GM12878 (cell line): ENCODE results near the gene ZNF592. TPM values are rescaled to one million over a fixed set of nuclear protein-coding genes. Genes with fewer than 3 reads are reported as not detected.
"Not testable (repeated sequence)": the region's sequence is repeated elsewhere in the genome, so short reads cannot be mapped to it uniquely, and the experiment has no call there.

Source experiments
- ATAC-seq: fragments of 200-7000 bp; cut with Tn5 transposase; 3 replicates; pipeline ENCODE4 v1.9.1; 2020; ENCODE audit warnings: mild to moderate bottlenecking, moderate library complexity
- BruUV-seq: library from RNA; stranded (reverse); fragments of 400-500 nt; replicated peaks from 2 replicates; lab custom pipeline; 2021; lab: Mats Ljungman, UMichigan
- CTCF ChIA-PET: fragments of 300-600 bp; sonication (Branson Sonifier 250); formaldehyde crosslinking; extraction: SDS; loops from one replicate; lab custom pipeline; 2021; ENCODE audit warnings: inconsistent platforms; lab: Yijun Ruan, JAX
- POLR2A ChIA-PET: fragments of 350-600 bp; formaldehyde crosslinking; extraction: SDS; loops from one replicate; lab custom pipeline; 2021; ENCODE audit warnings: inconsistent platforms; lab: Charles Lee
- RAD21 ChIA-PET: fragments of 300-600 bp; sonication (Branson Sonifier 250); formaldehyde crosslinking; loops from one replicate; lab custom pipeline; 2023; ENCODE audit warnings: antibody characterized with exemption; ENCODE audit not compliant: unreplicated experiment; lab: Charles Lee
- SMC1A ChIA-PET: fragments of 300-600 bp; sonication (Branson Sonifier 250); formaldehyde crosslinking; loops from one replicate; lab custom pipeline; 2023; ENCODE audit not compliant: unreplicated experiment, uncharacterized antibody; lab: Charles Lee
- DNase-seq: peaks from one replicate; pipeline ENCODE4 v3.0.0-alpha.2; 2011; ENCODE audit warnings: low read depth, low spot score
- FAIRE-seq: peaks from 3 replicates; lab custom pipeline; 2011; peaks lifted over from hg19 to GRCh38; lab: Jason Lieb, UNC
- H2AFZ ChIP-seq: 2 replicates; pipeline ENCODE4 v1.6.0; 2011; ENCODE audit warnings: low read depth, low read length, control low read depth; ENCODE audit not compliant: control insufficient read depth
- H3K27ac ChIP-seq: 2 replicates; pipeline ENCODE4 v1.5.1; 2011; ENCODE audit warnings: control low read depth; ENCODE audit not compliant: control insufficient read depth, insufficient read depth
- H3K27me3 ChIP-seq, 2 experiments: replicated peaks in 1 of 2; 2 replicates each; pipeline versions ENCODE4 v1.6.0 to v1.6.1; 2011; ENCODE audit warnings: low read length in 1 of 2; ENCODE audit not compliant: control insufficient read depth in 2 of 2, insufficient read depth in 2 of 2
- H3K36me3 ChIP-seq, 2 experiments: 2 replicates each; pipeline ENCODE4 v1.5.1; 2011; ENCODE audit warnings: low read length in 1 of 2; ENCODE audit not compliant: control insufficient read depth in 2 of 2, insufficient read depth in 2 of 2
- H3K4me1 ChIP-seq: 2 replicates; pipeline ENCODE4 v1.6.1; 2011; ENCODE audit warnings: mild to moderate bottlenecking, low read length, moderate library complexity, mixed read lengths; ENCODE audit not compliant: control insufficient read depth, insufficient read depth
- H3K4me2 ChIP-seq: 2 replicates; pipeline ENCODE4 v1.6.0; 2011; ENCODE audit warnings: control low read depth; ENCODE audit not compliant: control insufficient read depth, insufficient read depth
- H3K4me3 ChIP-seq: fragments of 200-600 bp; sonication (generic); 2 replicates; pipeline ENCODE4 v1.5.1; 2016
- H3K79me2 ChIP-seq: 2 replicates; pipeline ENCODE4 v1.6.0; 2011; ENCODE audit warnings: low read length; ENCODE audit not compliant: control insufficient read depth, insufficient read depth
- H3K9ac ChIP-seq: 2 replicates; pipeline ENCODE4 v1.8.0; 2011; ENCODE audit warnings: low read length, control low read depth, mixed read lengths; ENCODE audit not compliant: control insufficient read depth, insufficient read depth
- H3K9me3 ChIP-seq: replicated peaks from 3 replicates; pipeline ENCODE4 v1.5.1; 2011; ENCODE audit warnings: mild to moderate bottlenecking, low read length; ENCODE audit not compliant: control insufficient read depth, insufficient read depth
- H4K20me1 ChIP-seq: 2 replicates; pipeline ENCODE4 v1.6.0; 2011; ENCODE audit not compliant: control insufficient read depth, insufficient read depth
- BCL11A ChIP-seq: IDR thresholded peaks from 2 replicates; pipeline ENCODE4 v1.6.1; 2011; ENCODE audit warnings: low read depth, low read length
- BHLHE40 ChIP-seq, 2 experiments: fragments of 450-650 bp in 1 of 2; IDR thresholded peaks; 2 replicates each; pipeline ENCODE4 v1.6.1; 2011 to 2017; ENCODE audit warnings: low read depth in 2 of 2, borderline replicate concordance in 1 of 2, improper control_type of control experiment in 1 of 2, low read length in 1 of 2, mild to moderate bottlenecking in 1 of 2
- CHD4 ChIP-seq: fragments of 200-600 bp; sonication (generic); IDR thresholded peaks from 2 replicates; pipeline ENCODE4 v1.6.1; 2016; ENCODE audit warnings: mild to moderate bottlenecking
- DPF2 ChIP-seq: fragments of 450-650 bp; IDR thresholded peaks from 2 replicates; pipeline ENCODE4 v1.6.1; 2017; ENCODE audit warnings: mild to moderate bottlenecking
- EED ChIP-seq: sonication (generic); IDR thresholded peaks from 2 replicates; pipeline ENCODE4 v1.6.1; 2016; ENCODE audit warnings: antibody characterized with exemption, low read depth
- HDAC2 ChIP-seq: fragments of 200-600 bp; sonication (generic); IDR thresholded peaks from 2 replicates; pipeline ENCODE4 v1.6.1; 2017
- IRF4 ChIP-seq: IDR thresholded peaks from 2 replicates; pipeline ENCODE4 v1.6.1; 2011; ENCODE audit warnings: low read depth, low read length
- JUNB ChIP-seq: IDR thresholded peaks from 2 replicates; pipeline ENCODE4 v1.6.1; 2016; ENCODE audit warnings: antibody characterized with exemption, mild to moderate bottlenecking
- NR2F1 ChIP-seq: fragments of 450-650 bp; conservative IDR thresholded peaks from 2 replicates; pipeline ENCODE4 v1.6.1; 2017; ENCODE audit warnings: mild to moderate bottlenecking
- POU2F2 ChIP-seq: IDR thresholded peaks from 3 replicates; pipeline ENCODE4 v1.6.1; 2011; ENCODE audit warnings: low read depth, mild to moderate bottlenecking, low read length, borderline replicate concordance
- RUNX3 ChIP-seq: IDR thresholded peaks from 2 replicates; pipeline ENCODE4 v1.6.1; 2012; ENCODE audit warnings: low read length, inconsistent platforms
- SIX5 ChIP-seq: IDR thresholded peaks from 2 replicates; pipeline ENCODE4 v1.6.1; 2011; ENCODE audit warnings: mild to moderate bottlenecking, low read depth, low read length, moderate library complexity; ENCODE audit not compliant: severe bottlenecking
- SMARCA5 ChIP-seq: fragments of 450-650 bp; IDR thresholded peaks from 2 replicates; pipeline ENCODE4 v1.6.1; 2017; ENCODE audit warnings: mild to moderate bottlenecking
- WGBS: methylation state at CpG from one replicate; pipeline ENCODE4 v1.1.6; 2016; ENCODE audit warnings: low lambda C conversion rate; ENCODE audit not compliant: insufficient replicate concordance, insufficient coverage; ENCODE audit errors: missing lambda C conversion rate; 5-methylcytosine and 5-hydroxymethylcytosine counted together
- in situ Hi-C: fragments of 300-500 bp; cut with MboI; formaldehyde crosslinking; loops from 9 replicates; pipeline ENCODE4 v1.14.3; 2018; ENCODE audit warnings: mixed read lengths
- intact Hi-C: fragments of 100-400 bp; cut with micrococcal nuclease; formaldehyde crosslinking; loops from one replicate; pipeline ENCODE4 v1.14.2; 2022; ENCODE audit not compliant: unreplicated experiment
- polyA plus RNA-seq, 11 experiments: library from polyadenylated mRNA; depleted of rRNA in 4 of 11; unstranded in 6 of 11; stranded (reverse) in 5 of 11; fragments of >200 nt; fragmentation: Nextera tagmentation in 4 of 11; fragmentation: Illumina TruSeq in 1 of 11; extraction: Ambion mirVana in 4 of 11; extraction: Trizol in 1 of 11; gene quantifications; 1 replicate in 1 of 11; 2 replicates in 10 of 11; pipeline versions ENCODE4 v1.2.1 to v1.2.3, GENCODE V29; 2011 to 2016; ENCODE audit warnings: inconsistent platforms in 2 of 11, missing spikeins in 2 of 11, low read depth in 1 of 11
- total RNA-seq, 4 experiments: library from RNA; depleted of rRNA in 3 of 4; stranded (reverse); fragments of >200 nt in 3 of 4; fragmentation: Illumina TruSeq in 1 of 4; extraction: Trizol in 1 of 4; gene quantifications; 2 replicates each; pipeline versions ENCODE4 v1.2.1 to v1.2.3, GENCODE V29; 2013 to 2021
- TF ChIP-seq, protein P1 (sequence below): fragments of 150-350 bp; IDR thresholded peaks from 2 replicates; pipeline ENCODE4 v1.6.1; 2014; ENCODE audit warnings: mild to moderate bottlenecking, low read depth, low read length

The ZNF592 gene
- total and polyA plus RNA-seq, 10 of the 15 experiments (the other 5 are each of a cell fraction or from before 2014, with no cell fraction given) = 0.95 to 23.7 (median 8.6) TPM

DNA sequence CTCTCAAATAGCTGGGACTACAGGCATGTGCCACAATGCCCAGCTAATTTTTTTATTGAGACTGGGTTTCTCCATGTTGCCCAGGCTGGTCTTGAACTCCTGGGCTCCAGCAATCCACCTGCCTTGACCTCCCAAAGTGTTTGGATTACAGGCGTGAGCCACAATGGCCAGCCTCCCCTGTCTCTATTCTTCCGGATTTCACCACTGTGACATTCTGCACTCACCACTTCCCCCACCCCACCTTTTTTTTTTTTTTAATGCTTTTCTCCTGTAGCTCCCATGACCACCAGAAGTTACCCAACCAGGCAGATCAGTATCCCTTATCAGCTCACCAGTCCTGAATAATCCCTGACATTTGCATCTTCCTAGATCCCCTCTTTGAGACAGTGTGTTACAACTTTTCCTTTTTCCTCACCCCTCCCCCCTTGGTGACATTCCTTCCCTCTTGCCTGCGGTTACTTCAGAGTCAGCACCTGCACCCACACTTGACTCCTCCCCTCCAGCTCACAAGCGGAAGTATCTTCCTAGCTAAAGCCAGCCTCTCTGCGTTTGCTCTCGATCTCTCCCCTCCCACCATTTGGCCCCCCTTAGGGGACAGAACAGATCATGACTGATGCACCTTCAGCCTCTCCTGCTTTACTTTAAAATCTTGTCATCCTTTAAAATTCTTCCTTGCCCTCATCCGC lies 13.5 kb upstream of the ZNF592 start (continued):
- TF ChIP-seq, protein P1, sequence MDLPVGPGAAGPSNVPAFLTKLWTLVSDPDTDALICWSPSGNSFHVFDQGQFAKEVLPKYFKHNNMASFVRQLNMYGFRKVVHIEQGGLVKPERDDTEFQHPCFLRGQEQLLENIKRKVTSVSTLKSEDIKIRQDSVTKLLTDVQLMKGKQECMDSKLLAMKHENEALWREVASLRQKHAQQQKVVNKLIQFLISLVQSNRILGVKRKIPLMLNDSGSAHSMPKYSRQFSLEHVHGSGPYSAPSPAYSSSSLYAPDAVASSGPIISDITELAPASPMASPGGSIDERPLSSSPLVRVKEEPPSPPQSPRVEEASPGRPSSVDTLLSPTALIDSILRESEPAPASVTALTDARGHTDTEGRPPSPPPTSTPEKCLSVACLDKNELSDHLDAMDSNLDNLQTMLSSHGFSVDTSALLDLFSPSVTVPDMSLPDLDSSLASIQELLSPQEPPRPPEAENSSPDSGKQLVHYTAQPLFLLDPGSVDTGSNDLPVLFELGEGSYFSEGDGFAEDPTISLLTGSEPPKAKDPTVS = no peak
- TF ChIP-seq CHD4 (no peak), POU2F2 (no peak), SIX5 (no peak), HDAC2 (no peak)

- FAIRE-seq, H4K20me1 ChIP-seq, DNase-seq, H3K36me3 ChIP-seq, H3K9me3 ChIP-seq, BruUV-seq, in situ Hi-C loops, H3K27me3 ChIP-seq, H3K79me2 ChIP-seq: not testable (repeated sequence)
- peaks cover 28% of the 10 kb centered on the region for H3K4me1 ChIP-seq
- WGBS = under 1% methylated on average over 9 of the region's 9 CpGs
- ChIA-PET POLR2A (interaction anchor here (0.6 to 5.1 kb wide), 17 partner anchors 9 to 130 kb away, joined by 3 to 27 read pairs (median 6); partner anchors contain the start of genes SEC11A and WDR73), SMC1A (interaction anchor here (0.6 to 6.6 kb wide), 15 partner anchors 10 to 953 kb away, joined by 3 to 60 read pairs (median 7); partner anchors contain the start of gene SEC11A), CTCF (interaction anchor here (0.6 to 7.1 kb wide), 14 partner anchors 9 to 289 kb away, joined by 3 to 35 read pairs (median 4); partner anchors contain the start of genes SEC11A and WDR73), RAD21 (interaction anchor here (0.6 to 6.6 kb wide), 14 partner anchors 9 to 139 kb away, joined by 3 to 53 read pairs (median 3); partner anchors contain the start of genes NMB, SEC11A and WDR73)
- intact Hi-C loops = loop anchor here (1.0 kb wide), 2 partner anchors 13 to 19 kb away; partner anchors contain the start of genes SEC11A and ZNF592
- H2AFZ ChIP-seq = peak overlapping the region; percentile 50
- H3K27ac ChIP-seq = peak overlapping the region; percentile 85
- H3K4me2 ChIP-seq = peak overlapping the region; percentile 81
- H3K9ac ChIP-seq = peak overlapping the region; percentile 52
- peak; percentile 76 for ATAC-seq
- H3K4me3 ChIP-seq = peak overlapping the region; percentile 58
- TF ChIP-seq JUNB (peak; percentile 89), EED (peak; percentile 67; the same call in 1 of the 2 replicates), SMARCA5 (peak; percentile 21; the same call in 1 of the 2 replicates), DPF2 (peak; percentile 27), NR2F1 (peak; percentile 45; the same call in 1 of the 2 replicates), IRF4 (peak; percentile 48; the same call in 1 of the 2 replicates), RUNX3 (peak; percentile 33; the same call in 1 of the 2 replicates), BHLHE40 (IDR thresholded peaks at IDR 0.05; ENCODE audit: borderline replicate concordance in 1 of 2, low read depth in 2 of 2, low read length in 1 of 2) (peak; percentile 26 to 84; a peak in 2 of 4 replicates), BCL11A (0 out of 2 replicates have a peak, but pooled peaks have one; percentile 25)
These were observed 12.8 kb upstream of the ZNF592 start for GRCh38 chr15:84735480-84736061.
